H9 (cell line): ENCODE measurements around the gene FADS3. TPM values are rescaled to one million over a fixed set of nuclear protein-coding genes. Genes with fewer than 3 reads are reported as not detected.
A peak's percentile ranks its signal among the peaks of the same experiment; 100 is the strongest.

ENCODE experiments used
- DNase-seq: peaks from one replicate; pipeline ENCODE4 v3.0.0-alpha.2; 2017
- H2AFZ ChIP-seq: one replicate; pipeline ENCODE4 v1.6.1; 2013; ENCODE audit warnings: mild to moderate bottlenecking, low read length, control low read depth, moderate library complexity
- H2AK5ac ChIP-seq: 2 replicates; pipeline ENCODE4 v1.6.1; 2013; ENCODE audit warnings: low read length, control low read depth, mixed read lengths; ENCODE audit not compliant: insufficient read length
- H2BK120ac ChIP-seq: one replicate; pipeline ENCODE4 v1.6.1; 2013; ENCODE audit warnings: low read depth, mild to moderate bottlenecking, low read length, control low read depth, inconsistent platforms; ENCODE audit not compliant: poor library complexity, severe bottlenecking
- H2BK12ac ChIP-seq: 2 replicates; pipeline ENCODE4 v1.6.1; 2013; ENCODE audit warnings: low read length, control low read depth, mixed read lengths, low read depth; ENCODE audit not compliant: insufficient read length
- H2BK15ac ChIP-seq: 2 replicates; pipeline ENCODE4 v1.6.1; 2013; ENCODE audit warnings: low read depth, low read length, control low read depth
- H2BK20ac ChIP-seq: one replicate; pipeline ENCODE4 v1.6.1; 2013; ENCODE audit warnings: low read depth, mild to moderate bottlenecking, low read length, control low read depth, inconsistent platforms; ENCODE audit not compliant: poor library complexity, severe bottlenecking
- H2BK5ac ChIP-seq: 2 replicates; pipeline ENCODE4 v1.6.1; 2013; ENCODE audit warnings: low read length, control low read depth, mixed read lengths; ENCODE audit not compliant: insufficient read length
- H3K14ac ChIP-seq: 2 replicates; pipeline ENCODE4 v1.6.1; 2013; ENCODE audit warnings: low read length, control low read depth; ENCODE audit not compliant: insufficient read depth
- H3K18ac ChIP-seq: 2 replicates; pipeline ENCODE4 v1.6.1; 2013; ENCODE audit warnings: low read depth, mild to moderate bottlenecking, mixed read lengths, low read length, control low read depth; ENCODE audit not compliant: insufficient read length
- H3K23ac ChIP-seq: 2 replicates; pipeline ENCODE4 v1.6.1; 2013; ENCODE audit warnings: low read length, control low read depth, mixed read lengths, low read depth; ENCODE audit not compliant: insufficient read length
- H3K23me2 ChIP-seq: 2 replicates; pipeline ENCODE4 v1.6.1; 2013; ENCODE audit warnings: low read depth, mild to moderate bottlenecking, mixed read lengths, low read length, control low read depth; ENCODE audit not compliant: insufficient read length, poor library complexity, severe bottlenecking
- H3K27ac ChIP-seq: 2 replicates; pipeline ENCODE4 v1.5.1; 2013; ENCODE audit warnings: low read length, control low read depth, mixed read lengths, low read depth; ENCODE audit not compliant: insufficient read length
- H3K27me3 ChIP-seq: 2 replicates; pipeline ENCODE4 v1.6.1; 2013; ENCODE audit warnings: low read length, control low read depth, inconsistent platforms; ENCODE audit not compliant: insufficient read depth
- H3K4ac ChIP-seq: 2 replicates; pipeline ENCODE4 v1.6.1; 2013; ENCODE audit warnings: low read depth, mild to moderate bottlenecking, control low read depth, inconsistent platforms, low read length, moderate library complexity
- H3K4me1 ChIP-seq: 2 replicates; pipeline ENCODE4 v1.6.1; 2013; ENCODE audit warnings: low read length, control low read depth, inconsistent platforms; ENCODE audit not compliant: insufficient read depth
- H3K4me2 ChIP-seq: 2 replicates; pipeline ENCODE4 v1.6.1; 2013; ENCODE audit warnings: low read length, control low read depth, mixed read lengths; ENCODE audit not compliant: insufficient read length, insufficient read depth
- H3K56ac ChIP-seq: 2 replicates; pipeline ENCODE4 v1.6.1; 2013; ENCODE audit warnings: low read depth, mild to moderate bottlenecking, mixed read lengths, low read length, control low read depth; ENCODE audit not compliant: insufficient read length
- H3K79me1 ChIP-seq: 2 replicates; pipeline ENCODE4 v1.6.1; 2013; ENCODE audit warnings: low read depth, mild to moderate bottlenecking, moderate library complexity, low read length, control low read depth, inconsistent platforms; ENCODE audit not compliant: insufficient read depth, poor library complexity, severe bottlenecking
- H3K79me2 ChIP-seq: 2 replicates; pipeline ENCODE4 v1.6.1; 2013; ENCODE audit warnings: low read length, control low read depth, inconsistent platforms; ENCODE audit not compliant: insufficient read depth
- H3K9ac ChIP-seq: 2 replicates; pipeline ENCODE4 v1.6.1; 2013; ENCODE audit warnings: low read length, control low read depth, mixed read lengths; ENCODE audit not compliant: insufficient read length; ENCODE audit errors: extremely low read depth
- H3K9me3 ChIP-seq: one replicate; pipeline ENCODE4 v1.6.1; 2013; ENCODE audit warnings: low read depth, low read length, inconsistent platforms; ENCODE audit not compliant: control insufficient read depth
- H3T11ph ChIP-seq: one replicate; pipeline ENCODE4 v1.6.1; 2013; ENCODE audit warnings: mild to moderate bottlenecking, low read length, control low read depth, inconsistent platforms
- H4K20me1 ChIP-seq: one replicate; pipeline ENCODE4 v1.6.1; 2013; ENCODE audit not compliant: control insufficient read depth, insufficient read length, insufficient read depth
- H4K5ac ChIP-seq: 2 replicates; pipeline ENCODE4 v1.6.1; 2013; ENCODE audit warnings: low read depth, mild to moderate bottlenecking, mixed read lengths, low read length, control low read depth; ENCODE audit not compliant: insufficient read length
- H4K8ac ChIP-seq: replicated peaks from 2 replicates; pipeline ENCODE4 v1.6.1; 2013; ENCODE audit warnings: low read length, control low read depth, mixed read lengths, low read depth; ENCODE audit not compliant: insufficient read length
- H4K91ac ChIP-seq: 2 replicates; pipeline ENCODE4 v1.6.1; 2013; ENCODE audit warnings: low read depth, mild to moderate bottlenecking, moderate library complexity, mixed read lengths, low read length, control low read depth; ENCODE audit not compliant: insufficient read length
- H3K27ac Mint-ChIP-seq, 3 experiments: 2 replicates in 2 of 3; 3 replicates in 1 of 3; pipeline ENCODE4 v1.8.0; 2020 to 2021; ENCODE audit warnings: mixed read lengths in 3 of 3, mild to moderate bottlenecking in 1 of 3, moderate library complexity in 1 of 3
- H3K27me3 Mint-ChIP-seq: 2 replicates; pipeline ENCODE4 v1.8.0; 2021; ENCODE audit warnings: low read depth, mild to moderate bottlenecking, moderate library complexity, mixed read lengths
- H3K36me3 Mint-ChIP-seq, 3 experiments: 2 replicates in 2 of 3; 3 replicates in 1 of 3; pipeline ENCODE4 v1.8.0; 2020 to 2021; ENCODE audit warnings: low read depth in 3 of 3, mixed read lengths in 3 of 3; ENCODE audit not compliant: insufficient read depth in 1 of 3
- H3K4me1 Mint-ChIP-seq, 2 experiments: 2 replicates each; pipeline ENCODE4 v1.8.0; 2020; ENCODE audit warnings: mixed read lengths in 2 of 2
- H3K4me3 Mint-ChIP-seq, 2 experiments: 2 replicates in 1 of 2; 3 replicates in 1 of 2; pipeline ENCODE4 v1.8.0; 2020 to 2021; ENCODE audit warnings: mild to moderate bottlenecking in 2 of 2, mixed read lengths in 2 of 2, moderate library complexity in 1 of 2
- H3K9me3 Mint-ChIP-seq, 2 experiments: 2 replicates in 1 of 2; 3 replicates in 1 of 2; pipeline ENCODE4 v1.8.0; 2020; ENCODE audit warnings: mild to moderate bottlenecking in 2 of 2, mixed read lengths in 2 of 2, moderate library complexity in 1 of 2
- WGBS: extraction: QIAGEN DNeasy Blood & Tissue Kit; methylation state at CpG from one replicate; pipeline ENCODE4 v1.1.7; 2013; ENCODE audit warnings: missing lambda C conversion rate, low lambda C conversion rate, mixed read lengths; ENCODE audit not compliant: insufficient read length; ENCODE audit errors: extremely low coverage; 5-methylcytosine and 5-hydroxymethylcytosine counted together
- microRNA-seq: library from miRNA; unstranded; fragments of <30 nt; microRNA quantifications from one replicate; pipeline ENCODE4, GENCODE V29; 2020; ENCODE audit warnings: borderline microRNAs expressed
- total RNA-seq: library from RNA; stranded (reverse); gene quantifications from 2 replicates; pipeline ENCODE4 v1.2.1, GENCODE V29; 2021
- TF ChIP-seq, protein P1 (sequence below): fragments of 200-600 bp; sonication (generic); conservative IDR thresholded peaks from 3 replicates; pipeline ENCODE4 v1.8.0; 2021; ENCODE audit warnings: antibody characterized with exemption, mild to moderate bottlenecking

Gene FADS3
- total RNA-seq, 1 experiment from 2014 or later = 34.9 TPM

DNA sequence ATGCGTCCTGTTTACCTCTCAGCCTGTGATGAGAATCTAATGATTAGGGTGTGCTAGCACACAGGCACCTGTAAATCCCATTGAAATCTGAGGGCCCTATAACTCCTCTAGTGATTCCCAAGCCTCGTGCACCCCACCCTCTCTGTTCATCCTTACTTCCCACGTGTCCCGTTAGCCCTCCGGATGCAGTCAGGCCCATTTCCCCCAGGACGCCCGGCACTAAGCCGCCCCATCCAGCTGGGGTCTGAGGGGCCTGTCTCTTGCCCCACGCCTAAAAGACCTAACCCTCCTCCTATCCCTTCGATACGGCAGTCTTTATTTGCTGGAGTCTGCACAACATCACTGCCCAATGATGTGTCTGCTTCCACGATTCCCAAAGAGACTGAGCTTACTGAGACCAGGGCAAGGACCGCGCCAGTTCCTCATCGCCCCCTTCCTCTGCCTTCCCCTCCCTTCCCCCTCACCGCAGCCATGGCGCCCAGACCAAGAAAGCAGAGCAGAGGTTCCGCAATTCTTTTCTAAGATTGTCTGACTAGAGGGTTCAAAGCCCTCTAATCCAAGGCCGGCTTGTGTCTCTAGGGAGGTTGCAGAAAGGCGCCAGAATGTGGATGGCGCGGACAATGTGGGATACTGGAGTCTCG lies 64.3 kb downstream of the FADS3 start:
- DNase-seq = no peak

More for the DNA sequence above, 64.3 kb downstream of the FADS3 start:
- WGBS = no CpG with 5 or more reads among the region's 23 CpGs
- Histone ChIP-seq H3T11ph (no peak overlapping the region), H3K27me3 (no peaks in the 10 kb centered on the region), H3K56ac (no peak overlapping the region), H3K9ac (peak overlapping the region; percentile 66), H3K79me1 (peaks cover under 1% of the 10 kb centered on the region), H2BK12ac (no peak overlapping the region), H3K79me2 (peaks cover 32% of the 10 kb centered on the region; the same call in 1 of the 2 replicates), H2AK5ac (no peak overlapping the region), H3K4ac (no peak overlapping the region), H2BK5ac (no peak overlapping the region), H2BK15ac (no peak overlapping the region), H3K23ac (no peak overlapping the region), H4K8ac (no peak overlapping the region), H4K20me1 (no peaks in the 10 kb centered on the region), H4K5ac (no peak overlapping the region), H3K4me2 (peak overlapping the region; percentile 96), H3K14ac (peak overlapping the region; percentile 76), H2BK120ac (no peak overlapping the region), H3K23me2 (peaks cover 16% of the 10 kb centered on the region), H3K27ac (peak overlapping the region; percentile 76), H3K4me1 (peaks cover 2% of the 10 kb centered on the region; the same call in 1 of the 2 replicates), H3K18ac (peak overlapping the region; percentile 78), H2AFZ (no peak overlapping the region), H3K9me3 (no peaks in the 10 kb centered on the region), H2BK20ac (no peak overlapping the region), H4K91ac (no peak overlapping the region)
- Mint-ChIP-seq H3K4me3 (peak overlapping the region; percentile 91 to 93), H3K27me3 (no peaks in the 10 kb centered on the region), H3K27ac (peak overlapping the region; percentile 95 to 98 (median 98)), H3K4me1 (peaks cover 40 to 41% of the 10 kb centered on the region in 2 experiments), H3K9me3 (no peaks in the 10 kb centered on the region), H3K36me3 (peaks cover 12 to 25% (median 25%) of the 10 kb centered on the region in 3 experiments; a peak in 6 of 7 replicates)
- TF ChIP-seq, protein P1, sequence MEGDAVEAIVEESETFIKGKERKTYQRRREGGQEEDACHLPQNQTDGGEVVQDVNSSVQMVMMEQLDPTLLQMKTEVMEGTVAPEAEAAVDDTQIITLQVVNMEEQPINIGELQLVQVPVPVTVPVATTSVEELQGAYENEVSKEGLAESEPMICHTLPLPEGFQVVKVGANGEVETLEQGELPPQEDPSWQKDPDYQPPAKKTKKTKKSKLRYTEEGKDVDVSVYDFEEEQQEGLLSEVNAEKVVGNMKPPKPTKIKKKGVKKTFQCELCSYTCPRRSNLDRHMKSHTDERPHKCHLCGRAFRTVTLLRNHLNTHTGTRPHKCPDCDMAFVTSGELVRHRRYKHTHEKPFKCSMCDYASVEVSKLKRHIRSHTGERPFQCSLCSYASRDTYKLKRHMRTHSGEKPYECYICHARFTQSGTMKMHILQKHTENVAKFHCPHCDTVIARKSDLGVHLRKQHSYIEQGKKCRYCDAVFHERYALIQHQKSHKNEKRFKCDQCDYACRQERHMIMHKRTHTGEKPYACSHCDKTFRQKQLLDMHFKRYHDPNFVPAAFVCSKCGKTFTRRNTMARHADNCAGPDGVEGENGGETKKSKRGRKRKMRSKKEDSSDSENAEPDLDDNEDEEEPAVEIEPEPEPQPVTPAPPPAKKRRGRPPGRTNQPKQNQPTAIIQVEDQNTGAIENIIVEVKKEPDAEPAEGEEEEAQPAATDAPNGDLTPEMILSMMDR = no peak

Small RNA genes lying within 50 kb of the gene (microRNA-seq; reads per million reads assigned to microRNA genes)
- gene MIR6746 = not detected

Other genes with a start within 250 kb of the FADS3 start
- gene DAGLA, start 211.2 kb downstream of the FADS3 start, total RNA-seq = 4.3 and 4.5 TPM in 2 replicates
- gene MYRF, start 138.9 kb downstream of the FADS3 start, total RNA-seq = 12.9 and 13.9 TPM in 2 replicates
- gene TMEM258, start 98.9 kb downstream of the FADS3 start, total RNA-seq = 199 and 201 TPM in 2 replicates
- gene FEN1, start 98.6 kb downstream of the FADS3 start, total RNA-seq = 114 and 115 TPM in 2 replicates
- 125 and 126 TPM in 2 replicates for gene FADS1, start 74.5 kb downstream of the FADS3 start, total RNA-seq
- 316 and 322 TPM in 2 replicates for gene FADS2, start 63.2 kb downstream of the FADS3 start, total RNA-seq
- 1.8 and 2.4 TPM in 2 replicates for gene RAB3IL1, start 26.0 kb upstream of the FADS3 start, total RNA-seq
- gene BEST1, start 58.8 kb upstream of the FADS3 start, total RNA-seq = 0.18 and 0.24 TPM in 2 replicates
- 1,505 and 1,558 TPM in 2 replicates for gene FTH1, start 76.1 kb upstream of the FADS3 start, total RNA-seq
- 94.1 and 99.9 TPM in 2 replicates for gene INCENP, start 232.5 kb upstream of the FADS3 start, total RNA-seq